Measurements from ENCODE around the gene HDDC2. TPM values are rescaled to one million over a fixed set of nuclear protein-coding genes. Genes with fewer than 3 reads are reported as not detected.

Gene HDDC2
- total RNA-seq, 1 experiment from 2014 or later = 69.8 TPM

DNA sequence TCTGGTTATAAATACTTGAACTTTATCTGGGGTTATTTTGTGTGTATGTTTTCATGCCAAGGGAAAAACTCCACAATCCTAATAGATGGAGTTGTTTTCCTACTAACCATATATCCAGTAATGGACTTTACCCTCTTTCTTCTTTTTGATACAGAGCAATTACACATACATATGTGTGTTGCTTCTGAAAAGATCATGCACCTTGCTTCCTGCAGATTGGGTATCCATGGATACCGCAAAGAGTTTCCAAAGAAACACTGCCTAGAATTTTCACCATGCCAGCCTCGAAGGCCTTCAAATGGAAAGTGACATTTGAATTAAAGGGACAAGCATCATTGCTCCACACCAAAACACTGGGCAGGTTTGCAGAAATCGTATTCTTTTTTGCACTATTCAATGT lies 26.8 kb downstream of the HDDC2 start:
- Mint-ChIP-seq H3K27me3 (ENCODE audit: low read depth) (no peaks in the 10 kb centered on the region), H3K4me3 (no peak overlapping the region), H3K4me1 (peaks cover 6% of the 10 kb centered on the region), H3K27ac (no peak overlapping the region), H3K36me3 (peaks cover 22% of the 10 kb centered on the region), H3K9me3 (no peaks in the 10 kb centered on the region)
- no peak for ATAC-seq
- TF ChIP-seq TP53 (CRISPR knock-in tag; IDR thresholded peaks at IDR 0.05) = no peak
- TF ChIP-seq, protein P1, sequence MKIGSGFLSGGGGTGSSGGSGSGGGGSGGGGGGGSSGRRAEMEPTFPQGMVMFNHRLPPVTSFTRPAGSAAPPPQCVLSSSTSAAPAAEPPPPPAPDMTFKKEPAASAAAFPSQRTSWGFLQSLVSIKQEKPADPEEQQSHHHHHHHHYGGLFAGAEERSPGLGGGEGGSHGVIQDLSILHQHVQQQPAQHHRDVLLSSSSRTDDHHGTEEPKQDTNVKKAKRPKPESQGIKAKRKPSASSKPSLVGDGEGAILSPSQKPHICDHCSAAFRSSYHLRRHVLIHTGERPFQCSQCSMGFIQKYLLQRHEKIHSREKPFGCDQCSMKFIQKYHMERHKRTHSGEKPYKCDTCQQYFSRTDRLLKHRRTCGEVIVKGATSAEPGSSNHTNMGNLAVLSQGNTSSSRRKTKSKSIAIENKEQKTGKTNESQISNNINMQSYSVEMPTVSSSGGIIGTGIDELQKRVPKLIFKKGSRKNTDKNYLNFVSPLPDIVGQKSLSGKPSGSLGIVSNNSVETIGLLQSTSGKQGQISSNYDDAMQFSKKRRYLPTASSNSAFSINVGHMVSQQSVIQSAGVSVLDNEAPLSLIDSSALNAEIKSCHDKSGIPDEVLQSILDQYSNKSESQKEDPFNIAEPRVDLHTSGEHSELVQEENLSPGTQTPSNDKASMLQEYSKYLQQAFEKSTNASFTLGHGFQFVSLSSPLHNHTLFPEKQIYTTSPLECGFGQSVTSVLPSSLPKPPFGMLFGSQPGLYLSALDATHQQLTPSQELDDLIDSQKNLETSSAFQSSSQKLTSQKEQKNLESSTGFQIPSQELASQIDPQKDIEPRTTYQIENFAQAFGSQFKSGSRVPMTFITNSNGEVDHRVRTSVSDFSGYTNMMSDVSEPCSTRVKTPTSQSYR (CRISPR knock-in tag; IDR thresholded peaks at IDR 0.05) = no peak
- ChIA-PET CTCF (no interaction called here), POLR2A (no interaction called here)
- no peak for DNase-seq (ENCODE audit: low spot score)

DNA sequence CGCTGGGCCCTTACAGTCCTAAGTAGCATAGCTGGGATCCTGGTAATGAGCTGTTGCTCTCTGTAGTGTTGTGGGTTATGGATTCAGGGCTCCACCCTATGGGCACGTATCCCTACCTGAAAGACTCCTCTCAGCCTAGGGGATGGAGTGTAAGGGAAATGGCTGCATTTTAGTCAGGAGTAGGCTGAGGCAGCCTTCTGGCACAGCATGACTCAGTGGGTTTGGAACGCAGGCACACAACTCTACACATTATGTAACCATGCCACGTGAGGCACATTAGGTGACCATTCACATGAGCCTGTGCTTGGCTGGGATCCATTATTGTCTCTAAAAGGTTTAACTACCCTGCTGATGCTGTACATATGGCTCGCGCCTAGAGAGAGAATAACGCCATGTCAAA lies 27.8 kb downstream of the HDDC2 start:
- H3K36me3 Mint-ChIP-seq = peaks cover 18% of the 10 kb centered on the region
- H3K27ac Mint-ChIP-seq = no peak overlapping the region
- ATAC-seq (no peak), DNase-seq (ENCODE audit: low spot score) (no peak)
- CTCF ChIA-PET = no interaction called here
- POLR2A ChIA-PET = no interaction called here
- H3K4me1 Mint-ChIP-seq = no peaks in the 10 kb centered on the region; the same call in 1 of the 2 replicates
- no peaks in the 10 kb centered on the region for H3K9me3 Mint-ChIP-seq
- TF ChIP-seq, protein P2, sequence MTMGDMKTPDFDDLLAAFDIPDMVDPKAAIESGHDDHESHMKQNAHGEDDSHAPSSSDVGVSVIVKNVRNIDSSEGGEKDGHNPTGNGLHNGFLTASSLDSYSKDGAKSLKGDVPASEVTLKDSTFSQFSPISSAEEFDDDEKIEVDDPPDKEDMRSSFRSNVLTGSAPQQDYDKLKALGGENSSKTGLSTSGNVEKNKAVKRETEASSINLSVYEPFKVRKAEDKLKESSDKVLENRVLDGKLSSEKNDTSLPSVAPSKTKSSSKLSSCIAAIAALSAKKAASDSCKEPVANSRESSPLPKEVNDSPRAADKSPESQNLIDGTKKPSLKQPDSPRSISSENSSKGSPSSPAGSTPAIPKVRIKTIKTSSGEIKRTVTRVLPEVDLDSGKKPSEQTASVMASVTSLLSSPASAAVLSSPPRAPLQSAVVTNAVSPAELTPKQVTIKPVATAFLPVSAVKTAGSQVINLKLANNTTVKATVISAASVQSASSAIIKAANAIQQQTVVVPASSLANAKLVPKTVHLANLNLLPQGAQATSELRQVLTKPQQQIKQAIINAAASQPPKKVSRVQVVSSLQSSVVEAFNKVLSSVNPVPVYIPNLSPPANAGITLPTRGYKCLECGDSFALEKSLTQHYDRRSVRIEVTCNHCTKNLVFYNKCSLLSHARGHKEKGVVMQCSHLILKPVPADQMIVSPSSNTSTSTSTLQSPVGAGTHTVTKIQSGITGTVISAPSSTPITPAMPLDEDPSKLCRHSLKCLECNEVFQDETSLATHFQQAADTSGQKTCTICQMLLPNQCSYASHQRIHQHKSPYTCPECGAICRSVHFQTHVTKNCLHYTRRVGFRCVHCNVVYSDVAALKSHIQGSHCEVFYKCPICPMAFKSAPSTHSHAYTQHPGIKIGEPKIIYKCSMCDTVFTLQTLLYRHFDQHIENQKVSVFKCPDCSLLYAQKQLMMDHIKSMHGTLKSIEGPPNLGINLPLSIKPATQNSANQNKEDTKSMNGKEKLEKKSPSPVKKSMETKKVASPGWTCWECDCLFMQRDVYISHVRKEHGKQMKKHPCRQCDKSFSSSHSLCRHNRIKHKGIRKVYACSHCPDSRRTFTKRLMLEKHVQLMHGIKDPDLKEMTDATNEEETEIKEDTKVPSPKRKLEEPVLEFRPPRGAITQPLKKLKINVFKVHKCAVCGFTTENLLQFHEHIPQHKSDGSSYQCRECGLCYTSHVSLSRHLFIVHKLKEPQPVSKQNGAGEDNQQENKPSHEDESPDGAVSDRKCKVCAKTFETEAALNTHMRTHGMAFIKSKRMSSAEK (CRISPR knock-in tag; IDR thresholded peaks at IDR 0.05; ENCODE audit: borderline replicate concordance) = no peak
- no peak for TF ChIP-seq NFYB (CRISPR knock-in tag; conservative IDR thresholded peaks at IDR 0.05; ENCODE audit: low read depth)
- TF ChIP-seq, protein P1 (CRISPR knock-in tag; IDR thresholded peaks at IDR 0.05) = no peak
- no peak for TF ChIP-seq NR2C2 (CRISPR knock-in tag; IDR thresholded peaks at IDR 0.05)
- no peak for TF ChIP-seq SMAD3 (CRISPR knock-in tag; IDR thresholded peaks at IDR 0.05; ENCODE audit: borderline replicate concordance)
- TF ChIP-seq ATF1 (CRISPR knock-in tag; IDR thresholded peaks at IDR 0.05) = no peak
- TF ChIP-seq, protein P3, sequence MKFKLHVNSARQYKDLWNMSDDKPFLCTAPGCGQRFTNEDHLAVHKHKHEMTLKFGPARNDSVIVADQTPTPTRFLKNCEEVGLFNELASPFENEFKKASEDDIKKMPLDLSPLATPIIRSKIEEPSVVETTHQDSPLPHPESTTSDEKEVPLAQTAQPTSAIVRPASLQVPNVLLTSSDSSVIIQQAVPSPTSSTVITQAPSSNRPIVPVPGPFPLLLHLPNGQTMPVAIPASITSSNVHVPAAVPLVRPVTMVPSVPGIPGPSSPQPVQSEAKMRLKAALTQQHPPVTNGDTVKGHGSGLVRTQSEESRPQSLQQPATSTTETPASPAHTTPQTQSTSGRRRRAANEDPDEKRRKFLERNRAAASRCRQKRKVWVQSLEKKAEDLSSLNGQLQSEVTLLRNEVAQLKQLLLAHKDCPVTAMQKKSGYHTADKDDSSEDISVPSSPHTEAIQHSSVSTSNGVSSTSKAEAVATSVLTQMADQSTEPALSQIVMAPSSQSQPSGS (CRISPR knock-in tag; IDR thresholded peaks at IDR 0.05; ENCODE audit: borderline replicate concordance, low read depth) = no peak
- no peak for TF ChIP-seq ZNF219 (CRISPR knock-in tag; IDR thresholded peaks at IDR 0.05; ENCODE audit: borderline replicate concordance)
- TF ChIP-seq ZNF671 (CRISPR knock-in tag; IDR thresholded peaks at IDR 0.05) = no peak
- TF ChIP-seq SOX15 (CRISPR knock-in tag; IDR thresholded peaks at IDR 0.05) = no peak
- TF ChIP-seq, protein P4, sequence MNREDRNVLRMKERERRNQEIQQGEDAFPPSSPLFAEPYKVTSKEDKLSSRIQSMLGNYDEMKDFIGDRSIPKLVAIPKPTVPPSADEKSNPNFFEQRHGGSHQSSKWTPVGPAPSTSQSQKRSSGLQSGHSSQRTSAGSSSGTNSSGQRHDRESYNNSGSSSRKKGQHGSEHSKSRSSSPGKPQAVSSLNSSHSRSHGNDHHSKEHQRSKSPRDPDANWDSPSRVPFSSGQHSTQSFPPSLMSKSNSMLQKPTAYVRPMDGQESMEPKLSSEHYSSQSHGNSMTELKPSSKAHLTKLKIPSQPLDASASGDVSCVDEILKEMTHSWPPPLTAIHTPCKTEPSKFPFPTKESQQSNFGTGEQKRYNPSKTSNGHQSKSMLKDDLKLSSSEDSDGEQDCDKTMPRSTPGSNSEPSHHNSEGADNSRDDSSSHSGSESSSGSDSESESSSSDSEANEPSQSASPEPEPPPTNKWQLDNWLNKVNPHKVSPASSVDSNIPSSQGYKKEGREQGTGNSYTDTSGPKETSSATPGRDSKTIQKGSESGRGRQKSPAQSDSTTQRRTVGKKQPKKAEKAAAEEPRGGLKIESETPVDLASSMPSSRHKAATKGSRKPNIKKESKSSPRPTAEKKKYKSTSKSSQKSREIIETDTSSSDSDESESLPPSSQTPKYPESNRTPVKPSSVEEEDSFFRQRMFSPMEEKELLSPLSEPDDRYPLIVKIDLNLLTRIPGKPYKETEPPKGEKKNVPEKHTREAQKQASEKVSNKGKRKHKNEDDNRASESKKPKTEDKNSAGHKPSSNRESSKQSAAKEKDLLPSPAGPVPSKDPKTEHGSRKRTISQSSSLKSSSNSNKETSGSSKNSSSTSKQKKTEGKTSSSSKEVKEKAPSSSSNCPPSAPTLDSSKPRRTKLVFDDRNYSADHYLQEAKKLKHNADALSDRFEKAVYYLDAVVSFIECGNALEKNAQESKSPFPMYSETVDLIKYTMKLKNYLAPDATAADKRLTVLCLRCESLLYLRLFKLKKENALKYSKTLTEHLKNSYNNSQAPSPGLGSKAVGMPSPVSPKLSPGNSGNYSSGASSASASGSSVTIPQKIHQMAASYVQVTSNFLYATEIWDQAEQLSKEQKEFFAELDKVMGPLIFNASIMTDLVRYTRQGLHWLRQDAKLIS (CRISPR knock-in tag; IDR thresholded peaks at IDR 0.05; ENCODE audit: borderline replicate concordance) = no peak
- H3K27me3 Mint-ChIP-seq (ENCODE audit: low read depth) = no peaks in the 10 kb centered on the region
- no peak overlapping the region for H3K4me3 Mint-ChIP-seq
